Upper lobe of left lung (tissue), 6 donors: ENCODE results near the gene OR52A1. TPM values are rescaled to one million over a fixed set of nuclear protein-coding genes. Genes with fewer than 3 reads are reported as not detected.
"Not testable (repeated sequence)": the region's sequence is repeated elsewhere in the genome, so short reads cannot be mapped to it uniquely, and the experiment has no call there.

ENCODE experiments used
- ATAC-seq, 2 donors: fragments of 200-7000 bp; cut with Tn5 transposase; one replicate each; pipeline ENCODE4 v1.9.1; 2022; ENCODE audit warnings: mild to moderate bottlenecking in 2 of 2, moderate library complexity in 2 of 2; ENCODE audit not compliant: low FRiP score in 2 of 2
- DNase-seq, 2 donors: peaks; one replicate each; pipeline ENCODE4 v3.0.0-alpha.2; 2019 to 2020
- H3K27ac ChIP-seq, 4 donors: fragments of 200-600 bp; sonication (generic); one replicate each; pipeline ENCODE4 v1.5.1; 2016 to 2019
- H3K27me3 ChIP-seq, 4 donors: fragments of 200-600 bp; sonication (generic); one replicate each; pipeline ENCODE4 v1.5.1; 2017 to 2019
- H3K36me3 ChIP-seq, 4 donors: fragments of 200-600 bp; sonication (generic); one replicate each; pipeline ENCODE4 v1.5.1; 2016 to 2019
- H3K4me1 ChIP-seq, 4 donors: fragments of 200-600 bp; sonication (generic); one replicate each; pipeline ENCODE4 v1.5.1; 2018 to 2019
- H3K4me3 ChIP-seq, 4 donors: fragments of 200-600 bp; sonication (generic); one replicate each; pipeline ENCODE4 v1.5.1; 2017 to 2019; ENCODE audit warnings: mild to moderate bottlenecking in 2 of 4, moderate library complexity in 1 of 4
- H3K9me3 ChIP-seq, 4 donors: fragments of 200-600 bp; sonication (generic); one replicate each; pipeline ENCODE4 v1.5.1; 2018 to 2019
- CTCF ChIP-seq, 6 experiments: fragments of 450-650 bp in 4 of 6; fragments of 200-600 bp in 2 of 6; sonication (generic) in 2 of 6; IDR thresholded peaks; one replicate each; pipeline ENCODE4 v1.5.1; 2016 to 2019; ENCODE audit warnings: antibody characterized with exemption in 6 of 6
- EP300 ChIP-seq, 4 donors: sonication (generic); formaldehyde crosslinking; IDR thresholded peaks; one replicate each; pipeline ENCODE4 v1.5.1; 2017; ENCODE audit warnings: antibody characterized with exemption in 4 of 4, control low read depth in 2 of 4
- POLR2A ChIP-seq, 4 donors: fragments of 450-650 bp; IDR thresholded peaks; one replicate each; pipeline ENCODE4 v1.5.1; 2016 to 2017; ENCODE audit warnings: antibody characterized with exemption in 4 of 4, mild to moderate bottlenecking in 2 of 4
- POLR2AphosphoS5 ChIP-seq, 2 donors: sonication (generic); formaldehyde crosslinking; IDR thresholded peaks; one replicate each; pipeline ENCODE4 v1.5.1; 2017; ENCODE audit warnings: antibody characterized with exemption in 2 of 2
- WGBS, 2 donors: methylation state at CpG; one replicate each; pipeline ENCODE4 v1.1.5; 2017 to 2018; 5-methylcytosine and 5-hydroxymethylcytosine counted together
- total RNA-seq, 6 donors: library from RNA; depleted of rRNA in 4 of 6; stranded (reverse); fragments of >200 nt in 4 of 6; gene quantifications; one replicate each; pipeline versions ENCODE4 v1.1.0 to v1.2.1, GENCODE V29; 2016 to 2021
- donor health status: DM: no; HTN: no; CAD: no; lungs with moderate emphysema.
- donor health status: DM: no; HTN: yes; CAD: no; lungs with severe emphysema.

OR52A1 gene
- total RNA-seq, 6 donors from 2014 or later = not detected

GRCh38 chr11:5174934-5175333, 20.4 kb upstream of the OR52A1 start:
- 93 to 94% methylated on average over 7 of the region's 7 CpGs for WGBS, 2 donors
- no peaks in the 10 kb centered on the region for H3K4me1 ChIP-seq

GRCh38 chr11:5171856-5172255, 17.3 kb upstream of the OR52A1 start:
- no peaks in the 10 kb centered on the region for H3K36me3 ChIP-seq
- H3K27ac ChIP-seq = no peak overlapping the region
- H3K27me3 ChIP-seq = no peaks in the 10 kb centered on the region
- WGBS, 2 donors = 62 to 65% methylated on average over 2 of the region's 2 CpGs
- H3K4me3 ChIP-seq = no peak overlapping the region
- no peak for DNase-seq
- H3K9me3 ChIP-seq = no peaks in the 10 kb centered on the region
- ATAC-seq = no peak
- TF ChIP-seq POLR2AphosphoS5 (IDR thresholded peaks at IDR 0.05) (no peak), CTCF (IDR thresholded peaks at IDR 0.05) (no peak), EP300 (IDR thresholded peaks at IDR 0.05) (no peak), POLR2A (IDR thresholded peaks at IDR 0.05) (no peak)
- no peaks in the 10 kb centered on the region for H3K4me1 ChIP-seq

More at GRCh38 chr11:5174934-5175333, 20.4 kb upstream of the OR52A1 start:
- DNase-seq (no peak), ATAC-seq (no peak)
- TF ChIP-seq POLR2AphosphoS5 (IDR thresholded peaks at IDR 0.05) (no peak), POLR2A (IDR thresholded peaks at IDR 0.05) (no peak), CTCF (IDR thresholded peaks at IDR 0.05) (no peak), EP300 (IDR thresholded peaks at IDR 0.05) (no peak)
- no peak overlapping the region for H3K27ac ChIP-seq
- H3K27me3 ChIP-seq = no peaks in the 10 kb centered on the region
- H3K9me3 ChIP-seq = no peaks in the 10 kb centered on the region
- no peak overlapping the region for H3K4me3 ChIP-seq
- no peaks in the 10 kb centered on the region for H3K36me3 ChIP-seq

GRCh38 chr11:5165898-5166297, 11.3 kb upstream of the OR52A1 start:
- not testable (repeated sequence) for H3K27me3 ChIP-seq, H3K4me1 ChIP-seq, H3K27ac ChIP-seq, H3K36me3 ChIP-seq, H3K9me3 ChIP-seq, ATAC-seq, DNase-seq, H3K4me3 ChIP-seq

- H3K36me3 ChIP-seq, DNase-seq, H3K4me3 ChIP-seq, H3K27ac ChIP-seq, H3K27me3 ChIP-seq, ATAC-seq, H3K4me1 ChIP-seq, H3K9me3 ChIP-seq: not testable (repeated sequence)
- 70 to 73% methylated on average over 6 of the region's 6 CpGs for WGBS, 2 donors
Observed at GRCh38 chr11:5164807-5165206, 10.2 kb upstream of the OR52A1 start.

- not testable (repeated sequence) for ATAC-seq, H3K4me3 ChIP-seq, H3K27ac ChIP-seq, H3K36me3 ChIP-seq, H3K4me1 ChIP-seq, H3K9me3 ChIP-seq, H3K27me3 ChIP-seq, DNase-seq
- WGBS, 2 donors = 61 to 71% methylated on average over 1 of the region's 1 CpG
Observed at GRCh38 chr11:5161045-5161444, 6.5 kb upstream of the OR52A1 start.

- H3K4me3 ChIP-seq, H3K27me3 ChIP-seq, ATAC-seq, DNase-seq, H3K27ac ChIP-seq, H3K9me3 ChIP-seq, H3K36me3 ChIP-seq, H3K4me1 ChIP-seq: not testable (repeated sequence)
- WGBS, 2 donors = 89 to 99% methylated on average over 4 of the region's 4 CpGs
Observed at GRCh38 chr11:5160217-5160616, 5.7 kb upstream of the OR52A1 start.

GRCh38 chr11:5159806-5160205, 5.2 kb upstream of the OR52A1 start:
- no peaks in the 10 kb centered on the region for H3K36me3 ChIP-seq
- DNase-seq = no peak
- H3K27me3 ChIP-seq = no peaks in the 10 kb centered on the region
- no peaks in the 10 kb centered on the region for H3K4me1 ChIP-seq
- ATAC-seq = no peak
- no peaks in the 10 kb centered on the region for H3K9me3 ChIP-seq
- TF ChIP-seq POLR2A (IDR thresholded peaks at IDR 0.05) (no peak), EP300 (IDR thresholded peaks at IDR 0.05) (no peak), POLR2AphosphoS5 (IDR thresholded peaks at IDR 0.05) (no peak), CTCF (IDR thresholded peaks at IDR 0.05) (no peak)
- H3K27ac ChIP-seq = no peak overlapping the region
- no peak overlapping the region for H3K4me3 ChIP-seq
